GM12878 (cell line): ENCODE measurements around the gene SMCO1. TPM values are rescaled to one million over a fixed set of nuclear protein-coding genes. Genes with fewer than 3 reads are reported as not detected.

Source experiments
- ATAC-seq: fragments of 200-7000 bp; cut with Tn5 transposase; 3 replicates; pipeline ENCODE4 v1.9.1; 2020; ENCODE audit warnings: mild to moderate bottlenecking, moderate library complexity
- BruUV-seq: library from RNA; stranded (reverse); fragments of 400-500 nt; replicated peaks from 2 replicates; lab custom pipeline; 2021; lab: Mats Ljungman, UMichigan
- CTCF ChIA-PET: fragments of 300-600 bp; sonication (Branson Sonifier 250); formaldehyde crosslinking; extraction: SDS; loops from one replicate; lab custom pipeline; 2021; ENCODE audit warnings: inconsistent platforms; lab: Yijun Ruan, JAX
- POLR2A ChIA-PET: fragments of 350-600 bp; formaldehyde crosslinking; extraction: SDS; loops from one replicate; lab custom pipeline; 2021; ENCODE audit warnings: inconsistent platforms; lab: Charles Lee
- RAD21 ChIA-PET: fragments of 300-600 bp; sonication (Branson Sonifier 250); formaldehyde crosslinking; loops from one replicate; lab custom pipeline; 2023; ENCODE audit warnings: antibody characterized with exemption; ENCODE audit not compliant: unreplicated experiment; lab: Charles Lee
- SMC1A ChIA-PET: fragments of 300-600 bp; sonication (Branson Sonifier 250); formaldehyde crosslinking; loops from one replicate; lab custom pipeline; 2023; ENCODE audit not compliant: unreplicated experiment, uncharacterized antibody; lab: Charles Lee
- DNase-seq: peaks from one replicate; pipeline ENCODE4 v3.0.0-alpha.2; 2011; ENCODE audit warnings: low read depth, low spot score
- FAIRE-seq: peaks from 3 replicates; lab custom pipeline; 2011; peaks lifted over from hg19 to GRCh38; lab: Jason Lieb, UNC
- H2AFZ ChIP-seq: 2 replicates; pipeline ENCODE4 v1.6.0; 2011; ENCODE audit warnings: low read depth, low read length, control low read depth; ENCODE audit not compliant: control insufficient read depth
- H3K27ac ChIP-seq: 2 replicates; pipeline ENCODE4 v1.5.1; 2011; ENCODE audit warnings: control low read depth; ENCODE audit not compliant: control insufficient read depth, insufficient read depth
- H3K27me3 ChIP-seq, 2 experiments: replicated peaks in 1 of 2; 2 replicates each; pipeline versions ENCODE4 v1.6.0 to v1.6.1; 2011; ENCODE audit warnings: low read length in 1 of 2; ENCODE audit not compliant: control insufficient read depth in 2 of 2, insufficient read depth in 2 of 2
- H3K36me3 ChIP-seq, 2 experiments: 2 replicates each; pipeline ENCODE4 v1.5.1; 2011; ENCODE audit warnings: low read length in 1 of 2; ENCODE audit not compliant: control insufficient read depth in 2 of 2, insufficient read depth in 2 of 2
- H3K4me1 ChIP-seq: 2 replicates; pipeline ENCODE4 v1.6.1; 2011; ENCODE audit warnings: mild to moderate bottlenecking, low read length, moderate library complexity, mixed read lengths; ENCODE audit not compliant: control insufficient read depth, insufficient read depth
- H3K4me2 ChIP-seq: 2 replicates; pipeline ENCODE4 v1.6.0; 2011; ENCODE audit warnings: control low read depth; ENCODE audit not compliant: control insufficient read depth, insufficient read depth
- H3K4me3 ChIP-seq: fragments of 200-600 bp; sonication (generic); 2 replicates; pipeline ENCODE4 v1.5.1; 2016
- H3K79me2 ChIP-seq: 2 replicates; pipeline ENCODE4 v1.6.0; 2011; ENCODE audit warnings: low read length; ENCODE audit not compliant: control insufficient read depth, insufficient read depth
- H3K9ac ChIP-seq: 2 replicates; pipeline ENCODE4 v1.8.0; 2011; ENCODE audit warnings: low read length, control low read depth, mixed read lengths; ENCODE audit not compliant: control insufficient read depth, insufficient read depth
- H3K9me3 ChIP-seq: replicated peaks from 3 replicates; pipeline ENCODE4 v1.5.1; 2011; ENCODE audit warnings: mild to moderate bottlenecking, low read length; ENCODE audit not compliant: control insufficient read depth, insufficient read depth
- H4K20me1 ChIP-seq: 2 replicates; pipeline ENCODE4 v1.6.0; 2011; ENCODE audit not compliant: control insufficient read depth, insufficient read depth
- E2F4 ChIP-seq: IDR thresholded peaks from 2 replicates; pipeline ENCODE4 v1.6.1; 2012; ENCODE audit warnings: low read depth, low read length, improper control_type of control experiment
- FOS ChIP-seq: IDR thresholded peaks from 3 replicates; pipeline ENCODE4 v1.6.1; 2011; ENCODE audit warnings: borderline replicate concordance; ENCODE audit not compliant: insufficient read length; ENCODE audit errors: extremely low read depth
- HDAC2 ChIP-seq: fragments of 200-600 bp; sonication (generic); IDR thresholded peaks from 2 replicates; pipeline ENCODE4 v1.6.1; 2017
- HDAC6 ChIP-seq: fragments of 200-600 bp; sonication (generic); IDR thresholded peaks from one replicate; pipeline ENCODE4 v1.8.0; 2017; ENCODE audit warnings: antibody characterized with exemption; ENCODE audit not compliant: unreplicated experiment
- HSF1 ChIP-seq: fragments of 150-350 bp; IDR thresholded peaks from 2 replicates; pipeline ENCODE4 v1.6.1; 2014; ENCODE audit warnings: mild to moderate bottlenecking, low read depth, low read length
- KAT2A ChIP-seq: conservative IDR thresholded peaks from 2 replicates; pipeline ENCODE4 v1.6.1; 2011; ENCODE audit warnings: low read depth, low read length; ENCODE audit not compliant: control insufficient read depth
- KLF5 ChIP-seq: fragments of 450-650 bp; IDR thresholded peaks from 2 replicates; pipeline ENCODE4 v1.6.1; 2014; ENCODE audit warnings: mild to moderate bottlenecking; ENCODE audit not compliant: partially characterized antibody
- POLR2AphosphoS5 ChIP-seq: IDR thresholded peaks from 2 replicates; pipeline ENCODE4 v1.6.1; 2011; ENCODE audit warnings: mild to moderate bottlenecking, low read length, inconsistent platforms
- PRDM15 ChIP-seq: fragments of 450-650 bp; formaldehyde crosslinking; IDR thresholded peaks from 2 replicates; pipeline ENCODE4 v1.4.0; 2020; ENCODE audit warnings: mild to moderate bottlenecking, moderate library complexity
- TARDBP ChIP-seq: IDR thresholded peaks from 2 replicates; pipeline ENCODE4 v1.6.1; 2016; ENCODE audit warnings: borderline replicate concordance
- WGBS: methylation state at CpG from one replicate; pipeline ENCODE4 v1.1.6; 2016; ENCODE audit warnings: low lambda C conversion rate; ENCODE audit not compliant: insufficient replicate concordance, insufficient coverage; ENCODE audit errors: missing lambda C conversion rate; 5-methylcytosine and 5-hydroxymethylcytosine counted together
- in situ Hi-C: fragments of 300-500 bp; cut with MboI; formaldehyde crosslinking; loops from 9 replicates; pipeline ENCODE4 v1.14.3; 2018; ENCODE audit warnings: mixed read lengths
- intact Hi-C: fragments of 100-400 bp; cut with micrococcal nuclease; formaldehyde crosslinking; loops from one replicate; pipeline ENCODE4 v1.14.2; 2022; ENCODE audit not compliant: unreplicated experiment
- polyA plus RNA-seq, 11 experiments: library from polyadenylated mRNA; depleted of rRNA in 4 of 11; unstranded in 6 of 11; stranded (reverse) in 5 of 11; fragments of >200 nt; fragmentation: Nextera tagmentation in 4 of 11; fragmentation: Illumina TruSeq in 1 of 11; extraction: Ambion mirVana in 4 of 11; extraction: Trizol in 1 of 11; gene quantifications; 1 replicate in 1 of 11; 2 replicates in 10 of 11; pipeline versions ENCODE4 v1.2.1 to v1.2.3, GENCODE V29; 2011 to 2016; ENCODE audit warnings: inconsistent platforms in 2 of 11, missing spikeins in 2 of 11, low read depth in 1 of 11
- total RNA-seq, 4 experiments: library from RNA; depleted of rRNA in 3 of 4; stranded (reverse); fragments of >200 nt in 3 of 4; fragmentation: Illumina TruSeq in 1 of 4; extraction: Trizol in 1 of 4; gene quantifications; 2 replicates each; pipeline versions ENCODE4 v1.2.1 to v1.2.3, GENCODE V29; 2013 to 2021

Gene SMCO1
- total and polyA plus RNA-seq, 10 of the 15 experiments (the other 5 are each of a cell fraction or from before 2014, with no cell fraction given) = 0.05 TPM; not detected in 9

- H3K27me3 ChIP-seq = no peaks in the 10 kb centered on the region
- no peaks in the 10 kb centered on the region for H3K36me3 ChIP-seq
- peaks cover 8% of the 10 kb centered on the region for H3K4me1 ChIP-seq
- H3K4me3 ChIP-seq = no peak overlapping the region
- no peaks in the 10 kb centered on the region for H3K79me2 ChIP-seq
- DNase-seq (no peak), ATAC-seq (no peak), FAIRE-seq (no peak)
- no peak overlapping the region for H3K27ac ChIP-seq
- in situ Hi-C loops = no loop called here
- ChIA-PET CTCF (interaction anchor here (0.6 to 2.6 kb wide), 5 partner anchors 17 to 54 kb away, joined by 3 to 8 read pairs (median 4); no protein-coding TSS in a partner anchor), RAD21 (no interaction called here), SMC1A (interaction anchor here (0.8 to 1.9 kb wide), 5 partner anchors 14 to 32 kb away, joined by 3 to 5 read pairs (median 4); no protein-coding TSS in a partner anchor), POLR2A (interaction anchor here (0.5 to 1.3 kb wide), 3 partner anchors 12 to 156 kb away, joined by 3 to 4 read pairs (median 3); no protein-coding TSS in a partner anchor)
- H3K4me2 ChIP-seq = no peak overlapping the region
- intact Hi-C loops = no loop called here
- H3K9me3 ChIP-seq = peaks cover 2% of the 10 kb centered on the region; the same call in 1 of the 3 replicates
- H3K9ac ChIP-seq = no peak overlapping the region
- 97% methylated on average over 3 of the region's 3 CpGs for WGBS
- no peak overlapping the region for H2AFZ ChIP-seq
- BruUV-seq = no TSS peak
- no peaks in the 10 kb centered on the region for H4K20me1 ChIP-seq
- no peak for TF ChIP-seq KLF5
- no peak for TF ChIP-seq E2F4
- TF ChIP-seq HDAC6 = no peak
- no peak for TF ChIP-seq KAT2A
- no peak for TF ChIP-seq TARDBP
- TF ChIP-seq PRDM15 = no peak
- TF ChIP-seq POLR2AphosphoS5 = no peak
- TF ChIP-seq HDAC2 = no peak
- no peak for TF ChIP-seq FOS
- no peak for TF ChIP-seq HSF1
These were observed 40.1 kb upstream of the SMCO1 start for GRCh38 chr3:196555295-196555694.
